Measurements from ENCODE around the gene OXSR1.

OXSR1 gene

DNA sequence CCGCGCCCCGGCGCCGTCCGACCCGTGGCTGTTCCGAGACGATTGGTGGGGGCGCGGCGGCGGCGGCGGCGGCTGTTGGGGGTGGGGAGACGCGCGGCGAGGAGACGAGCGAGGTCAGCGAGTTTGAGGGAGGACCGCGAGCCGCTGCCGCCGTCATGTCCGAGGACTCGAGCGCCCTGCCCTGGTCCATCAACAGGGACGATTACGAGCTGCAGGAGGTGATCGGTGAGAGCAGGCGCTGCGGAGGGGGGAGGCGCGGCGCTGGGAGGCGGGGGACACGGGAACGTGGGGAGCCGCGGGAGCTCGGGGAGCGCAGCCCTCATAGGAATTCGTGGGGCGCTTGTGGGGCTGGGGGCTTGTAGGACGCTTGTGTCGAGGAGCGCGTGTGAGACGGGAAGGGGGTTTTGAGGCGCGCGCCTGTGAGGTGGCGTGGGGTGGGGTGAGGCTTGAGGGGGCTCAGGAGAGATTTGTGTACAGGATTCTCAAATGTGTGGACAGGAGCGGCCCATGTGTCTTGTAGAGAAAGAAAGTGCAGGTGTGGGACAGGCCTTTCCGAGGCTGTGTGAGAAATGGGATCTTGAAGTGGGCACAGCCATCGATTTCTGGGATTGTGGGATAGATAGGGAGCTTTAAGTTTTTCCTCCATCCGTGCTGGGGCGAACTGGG, 518 bp downstream of the OXSR1 start:
- TF ChIP-seq, protein P1, sequence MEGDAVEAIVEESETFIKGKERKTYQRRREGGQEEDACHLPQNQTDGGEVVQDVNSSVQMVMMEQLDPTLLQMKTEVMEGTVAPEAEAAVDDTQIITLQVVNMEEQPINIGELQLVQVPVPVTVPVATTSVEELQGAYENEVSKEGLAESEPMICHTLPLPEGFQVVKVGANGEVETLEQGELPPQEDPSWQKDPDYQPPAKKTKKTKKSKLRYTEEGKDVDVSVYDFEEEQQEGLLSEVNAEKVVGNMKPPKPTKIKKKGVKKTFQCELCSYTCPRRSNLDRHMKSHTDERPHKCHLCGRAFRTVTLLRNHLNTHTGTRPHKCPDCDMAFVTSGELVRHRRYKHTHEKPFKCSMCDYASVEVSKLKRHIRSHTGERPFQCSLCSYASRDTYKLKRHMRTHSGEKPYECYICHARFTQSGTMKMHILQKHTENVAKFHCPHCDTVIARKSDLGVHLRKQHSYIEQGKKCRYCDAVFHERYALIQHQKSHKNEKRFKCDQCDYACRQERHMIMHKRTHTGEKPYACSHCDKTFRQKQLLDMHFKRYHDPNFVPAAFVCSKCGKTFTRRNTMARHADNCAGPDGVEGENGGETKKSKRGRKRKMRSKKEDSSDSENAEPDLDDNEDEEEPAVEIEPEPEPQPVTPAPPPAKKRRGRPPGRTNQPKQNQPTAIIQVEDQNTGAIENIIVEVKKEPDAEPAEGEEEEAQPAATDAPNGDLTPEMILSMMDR (conservative IDR thresholded peaks at IDR 0.05): no peak
- peak overlapping the region; percentile 99 for H3K27ac ChIP-seq

DNA sequence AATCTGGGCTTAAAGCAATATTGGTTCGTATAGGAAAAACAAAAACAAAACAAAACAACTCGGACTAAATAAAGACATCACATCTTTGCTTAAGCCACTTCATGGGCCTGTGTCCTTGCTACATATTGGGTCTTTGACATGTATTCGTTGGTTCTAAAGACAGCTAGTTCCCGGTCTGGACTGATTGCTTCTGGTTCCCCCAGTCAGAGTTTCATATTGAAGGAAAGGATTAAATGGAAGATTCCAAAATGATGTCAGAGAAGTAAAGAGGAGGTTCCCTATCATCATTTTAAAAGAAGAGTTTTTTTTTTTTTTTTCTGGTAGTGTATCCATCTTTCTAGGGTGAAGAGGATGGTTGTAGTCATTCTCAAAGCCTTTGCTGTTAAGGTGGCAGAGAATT, 2.3 kb downstream of the OXSR1 start:
- no peak overlapping the region for H3K27ac ChIP-seq
- TF ChIP-seq, protein P1 (conservative IDR thresholded peaks at IDR 0.05): no peak

DNA sequence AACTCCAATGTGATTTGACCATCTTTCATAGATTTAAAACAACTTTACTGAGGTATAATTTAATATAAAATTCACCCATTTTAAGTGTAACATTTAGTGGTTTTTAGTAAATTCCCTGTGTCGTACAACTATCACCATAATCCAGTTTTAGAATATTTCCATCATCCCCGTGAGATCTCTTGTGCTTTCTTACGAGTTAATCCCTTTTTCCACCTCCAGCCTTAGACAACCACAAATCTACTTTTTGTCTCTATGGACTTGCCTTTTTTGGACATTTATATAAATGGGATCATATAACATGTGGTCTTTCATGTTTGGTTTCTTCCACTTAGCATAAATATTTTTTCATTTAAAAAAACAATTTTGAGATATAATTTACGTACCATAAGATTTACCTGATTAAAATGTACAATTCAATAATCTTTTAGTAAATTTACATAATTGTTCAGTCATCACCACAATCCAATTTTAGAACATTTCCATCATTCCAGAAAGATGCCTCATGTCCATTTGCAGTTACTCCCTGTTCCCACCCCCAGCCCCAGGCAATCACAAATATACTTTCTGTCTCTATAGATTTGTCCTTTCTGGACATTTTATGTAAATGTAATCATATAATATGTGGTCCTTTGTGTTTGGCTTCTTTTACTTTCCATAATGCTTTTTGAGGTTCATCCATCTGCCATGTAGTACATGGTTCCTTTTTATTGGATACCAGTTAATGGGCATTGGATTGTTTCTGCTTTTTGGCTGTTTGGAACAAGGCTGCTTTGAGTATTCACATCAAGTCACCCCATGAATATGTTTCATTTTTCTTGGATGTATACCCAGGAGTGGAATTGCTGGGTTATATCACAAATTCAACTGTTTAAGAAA, 3.1 kb downstream of the OXSR1 start:
- TF ChIP-seq, protein P1 (conservative IDR thresholded peaks at IDR 0.05): no peak
- H3K27ac ChIP-seq: no peak overlapping the region

DNA sequence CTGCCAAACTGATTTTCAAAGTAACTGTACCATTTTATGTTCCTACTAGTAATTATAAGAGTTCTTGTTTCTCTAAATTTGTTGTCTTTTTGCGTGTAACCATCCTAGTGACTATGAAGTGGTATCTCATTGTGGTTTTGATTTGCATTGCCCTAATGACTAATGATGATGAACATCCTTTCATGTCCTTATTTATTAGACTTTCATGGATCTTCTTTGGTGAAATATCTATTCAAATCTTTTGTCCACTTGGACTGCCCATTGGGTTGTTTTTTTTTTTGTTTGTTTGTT, 3.6 kb downstream of the OXSR1 start:
- no peak overlapping the region for H3K27ac ChIP-seq
- TF ChIP-seq, protein P1 (conservative IDR thresholded peaks at IDR 0.05): no peak

DNA sequence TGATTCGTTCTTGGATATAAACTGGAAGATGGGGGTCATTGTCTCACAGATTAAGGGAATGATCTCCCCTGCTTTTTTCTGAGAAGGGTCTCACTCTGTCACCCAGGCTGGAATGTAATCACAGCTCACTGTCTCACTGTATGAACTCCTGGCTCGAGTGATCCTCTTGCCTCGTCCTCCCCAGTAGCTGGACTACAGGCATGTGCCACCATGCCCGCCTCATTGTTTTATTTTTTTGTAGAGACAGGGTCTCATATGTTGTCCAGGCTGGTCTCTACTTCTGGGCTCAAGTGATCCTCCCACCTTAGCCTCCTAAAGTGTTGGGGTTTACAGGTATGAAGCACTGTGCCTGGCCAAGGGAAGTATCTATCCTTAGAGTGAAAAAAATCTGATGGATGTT, 5.4 kb downstream of the OXSR1 start:
- TF ChIP-seq, protein P1 (conservative IDR thresholded peaks at IDR 0.05): no peak
- H3K27ac ChIP-seq: no peak overlapping the region

DNA sequence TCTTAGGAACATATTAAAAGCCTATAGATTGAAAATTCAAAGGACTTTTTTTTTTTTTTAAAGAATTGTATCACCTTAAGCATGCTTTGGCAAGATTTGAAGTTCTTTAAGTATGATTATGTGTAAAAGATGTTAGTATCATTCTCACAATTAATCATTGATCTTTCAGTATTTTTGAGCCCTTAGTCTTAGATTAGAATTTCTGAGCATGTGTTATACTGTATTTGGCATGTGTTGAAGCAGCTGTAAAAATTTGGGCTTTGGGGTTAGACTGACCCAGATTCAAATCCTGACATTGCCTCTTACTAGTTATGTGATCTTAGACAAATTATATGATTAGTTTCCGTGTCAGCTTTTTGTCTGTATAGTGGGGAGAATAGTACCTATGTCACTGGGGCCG, 6.3 kb downstream of the OXSR1 start:
- TF ChIP-seq, protein P1 (conservative IDR thresholded peaks at IDR 0.05): no peak
- no peak overlapping the region for H3K27ac ChIP-seq

DNA sequence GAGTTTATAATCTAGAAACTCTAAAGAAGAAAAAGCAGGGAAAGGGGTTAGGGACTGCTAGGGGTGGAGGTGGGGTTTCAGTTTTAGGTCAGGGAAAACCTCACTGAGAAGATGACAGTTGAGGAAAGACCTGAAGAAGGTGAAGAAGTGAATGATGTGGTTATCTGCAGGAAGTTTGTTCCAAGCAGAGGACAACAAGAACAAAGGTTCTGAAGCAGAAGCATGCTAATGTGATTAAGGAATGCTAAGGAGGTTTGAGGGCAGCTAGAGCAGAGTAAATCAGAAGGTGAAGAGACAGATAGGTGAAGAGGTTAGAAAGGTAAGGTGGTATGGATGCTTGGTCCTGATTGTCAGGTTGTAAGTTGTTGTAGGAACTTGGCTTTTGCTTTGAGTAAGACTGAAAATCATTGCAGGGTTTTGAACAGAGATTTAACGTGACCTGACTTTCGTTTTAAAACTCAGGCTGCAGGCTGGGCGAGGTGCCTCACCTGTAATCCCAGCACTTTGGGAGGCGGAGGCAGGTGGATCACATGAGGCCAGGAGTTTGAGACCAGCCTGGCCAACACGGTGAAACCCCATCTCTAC, 8.6 kb downstream of the OXSR1 start:
- TF ChIP-seq, protein P1 (conservative IDR thresholded peaks at IDR 0.05): no peak
- H3K27ac ChIP-seq: no peak overlapping the region
